H54 (cell line): ENCODE data around the gene TMEM242.
"Not testable (repeated sequence)": the region's sequence is repeated elsewhere in the genome, so short reads cannot be mapped to it uniquely, and the experiment has no call there.

ENCODE experiments used
- DNase-seq: peaks from one replicate; pipeline ENCODE4 v3.0.0; 2011; ENCODE audit warnings: low spot score, mixed read lengths; ENCODE audit not compliant: insufficient read length
- FAIRE-seq: peaks from 3 replicates; lab custom pipeline; 2011; peaks lifted over from hg19 to GRCh38; lab: Jason Lieb, UNC
- POLR2A ChIP-seq: IDR thresholded peaks from 2 replicates; pipeline ENCODE4 v1.6.1; 2011; ENCODE audit warnings: low read depth, mild to moderate bottlenecking, low read length

Gene TMEM242

DNA sequence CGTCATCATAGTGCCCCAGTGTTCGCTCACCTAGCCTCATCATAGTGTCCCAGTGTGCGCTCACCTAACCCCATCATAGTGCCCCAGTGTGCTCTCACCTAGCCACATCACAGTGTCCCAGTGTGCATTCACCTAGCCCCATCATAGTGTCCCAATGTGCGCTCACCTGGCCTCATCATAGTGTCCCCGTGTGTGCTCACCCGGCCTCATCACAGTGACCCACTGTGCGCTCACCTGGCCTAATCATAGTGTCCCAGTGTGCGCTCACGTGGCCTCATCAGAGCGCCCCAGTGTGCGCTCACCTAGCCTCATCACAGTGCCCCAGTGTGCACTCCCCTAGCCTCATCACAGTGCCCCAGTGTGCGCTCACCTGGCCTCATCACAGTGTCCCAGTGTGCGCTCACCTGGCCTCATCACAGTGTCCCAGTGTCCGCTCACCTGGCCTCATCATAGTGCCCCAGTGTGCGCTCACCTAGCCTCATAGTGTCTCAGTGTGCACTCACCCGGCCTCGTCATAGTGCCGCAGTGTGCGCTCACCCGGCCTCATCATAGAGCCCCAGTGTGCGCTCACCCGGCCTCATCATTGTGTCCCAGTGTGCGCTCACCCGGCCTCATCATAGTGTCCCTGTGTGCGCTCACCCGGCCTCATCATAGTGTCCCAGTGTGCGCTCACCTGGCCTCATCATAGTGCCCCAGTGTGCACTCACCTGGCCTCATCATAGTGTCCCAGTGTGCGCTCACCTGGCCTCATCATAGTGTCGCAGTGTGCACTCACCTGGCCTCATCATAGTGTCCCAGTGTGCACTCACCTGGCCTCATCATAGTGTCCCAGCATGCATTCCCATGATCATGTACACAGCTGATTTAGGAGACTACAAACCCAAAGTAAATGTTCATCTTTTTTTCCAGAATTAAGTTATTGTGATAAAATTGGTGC lies 9.5 kb downstream of the TMEM242 start:
- DNase-seq (no peak), FAIRE-seq (no peak)
- no peak for TF ChIP-seq POLR2A

DNA sequence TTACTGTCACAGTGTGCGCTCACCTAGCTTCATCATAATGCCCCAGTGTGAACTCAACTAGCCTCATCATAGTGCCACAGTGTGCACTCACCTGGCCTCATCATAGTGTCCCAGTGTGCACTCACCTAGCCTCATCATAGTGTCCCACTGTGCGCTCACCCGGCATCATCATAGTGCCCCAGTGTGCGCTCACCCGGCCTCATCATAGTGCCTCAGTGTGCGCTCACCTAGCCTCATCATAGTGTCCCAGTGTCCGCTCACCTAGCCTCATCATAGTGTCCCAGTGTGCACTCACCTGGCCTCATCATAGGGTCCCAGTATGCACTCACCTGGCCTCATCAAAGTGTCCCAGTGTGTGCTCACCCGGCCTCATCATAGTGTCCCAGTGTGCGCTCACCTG lies 10.6 kb downstream of the TMEM242 start:
- no peak for TF ChIP-seq POLR2A
- FAIRE-seq (no peak), DNase-seq (no peak)

DNA sequence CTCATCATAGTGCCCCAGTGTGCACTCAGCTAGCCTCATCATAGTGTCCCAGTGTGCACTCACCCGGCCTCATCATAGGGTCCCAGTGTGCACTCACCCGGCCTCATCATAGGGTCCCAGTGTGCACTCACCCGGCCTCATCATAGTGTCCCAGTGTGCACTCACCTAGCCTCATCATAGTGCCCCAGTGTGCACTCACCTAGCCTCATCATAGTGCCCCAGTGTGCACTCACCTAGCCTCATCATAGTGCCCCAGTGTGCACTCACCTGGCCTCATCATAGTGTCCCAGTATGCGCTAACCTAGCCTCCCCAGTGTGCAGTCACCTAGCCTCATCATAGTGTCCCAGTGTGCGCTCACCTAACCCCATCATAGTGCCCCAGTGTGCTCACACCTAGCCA lies 12.6 kb downstream of the TMEM242 start:
- not testable (repeated sequence) for FAIRE-seq, DNase-seq

DNA sequence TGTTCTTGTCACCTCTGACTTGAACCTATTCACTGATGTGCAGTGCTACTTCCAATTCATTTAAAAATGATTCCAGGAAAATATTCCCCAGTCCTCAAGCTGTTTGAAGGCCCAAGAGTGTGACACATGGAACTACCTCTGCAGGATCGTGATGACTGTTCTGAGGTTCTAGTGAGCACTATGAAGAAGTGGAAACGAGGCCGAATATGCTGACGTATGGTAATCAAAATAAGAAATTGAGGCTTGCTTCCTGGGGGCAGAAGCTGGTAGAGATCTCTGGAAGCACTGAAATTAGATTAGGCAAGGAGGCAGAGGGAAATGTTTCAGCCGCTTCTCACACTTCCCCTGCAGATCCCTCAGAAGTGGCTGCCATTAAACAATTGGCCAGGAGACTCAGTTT lies 15.7 kb downstream of the TMEM242 start:
- DNase-seq (no peak), FAIRE-seq (no peak)
- TF ChIP-seq POLR2A = no peak

DNA sequence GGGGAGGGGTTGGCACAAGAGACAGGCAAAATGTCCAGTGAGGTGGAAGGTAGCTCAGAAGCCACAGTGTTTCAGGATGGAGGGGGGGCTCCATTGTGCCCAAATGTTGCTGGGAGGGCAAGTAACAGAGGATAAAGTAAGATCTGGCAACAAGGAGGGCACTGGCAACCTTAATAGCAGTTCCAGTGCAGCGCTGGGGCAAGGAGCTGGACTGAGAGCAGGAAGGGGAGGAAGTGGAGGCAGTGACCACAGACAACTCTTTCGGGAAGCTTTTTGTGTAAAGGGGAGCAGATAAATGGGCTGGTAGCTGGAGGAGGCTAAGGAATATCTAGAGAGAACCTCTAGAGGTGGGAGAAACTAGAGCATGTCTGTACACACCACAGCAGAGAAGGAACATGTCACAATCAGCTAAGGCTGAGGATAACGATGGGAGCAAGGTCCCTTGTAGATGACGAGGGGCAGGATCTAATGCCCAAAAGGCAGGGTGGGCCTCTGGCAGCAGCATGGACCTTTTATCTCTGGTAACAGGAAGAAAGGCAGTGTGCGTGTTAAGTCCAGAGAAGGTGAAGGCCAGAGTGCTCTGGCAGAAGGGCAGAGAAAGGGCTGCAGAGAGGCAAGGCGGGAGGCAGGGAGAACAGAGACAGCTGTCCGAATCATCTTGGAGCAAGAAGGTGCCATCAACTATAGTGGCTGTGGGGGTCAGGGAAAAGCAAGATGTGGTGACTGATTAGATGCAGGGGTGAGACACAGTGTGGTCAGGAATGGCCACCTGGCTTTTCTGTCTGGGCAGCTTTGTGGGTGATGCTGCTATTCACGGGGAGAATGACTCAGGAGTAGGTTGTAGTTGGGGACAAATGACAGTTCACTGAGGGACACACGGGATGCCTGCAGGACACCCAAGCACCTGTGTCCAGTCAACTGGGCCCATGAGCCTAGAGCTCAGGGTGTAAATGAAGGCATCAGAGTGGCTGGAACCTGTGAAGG lies 17.4 kb downstream of the TMEM242 start:
- TF ChIP-seq POLR2A = no peak
- FAIRE-seq = no peak
- no peak for DNase-seq

DNA sequence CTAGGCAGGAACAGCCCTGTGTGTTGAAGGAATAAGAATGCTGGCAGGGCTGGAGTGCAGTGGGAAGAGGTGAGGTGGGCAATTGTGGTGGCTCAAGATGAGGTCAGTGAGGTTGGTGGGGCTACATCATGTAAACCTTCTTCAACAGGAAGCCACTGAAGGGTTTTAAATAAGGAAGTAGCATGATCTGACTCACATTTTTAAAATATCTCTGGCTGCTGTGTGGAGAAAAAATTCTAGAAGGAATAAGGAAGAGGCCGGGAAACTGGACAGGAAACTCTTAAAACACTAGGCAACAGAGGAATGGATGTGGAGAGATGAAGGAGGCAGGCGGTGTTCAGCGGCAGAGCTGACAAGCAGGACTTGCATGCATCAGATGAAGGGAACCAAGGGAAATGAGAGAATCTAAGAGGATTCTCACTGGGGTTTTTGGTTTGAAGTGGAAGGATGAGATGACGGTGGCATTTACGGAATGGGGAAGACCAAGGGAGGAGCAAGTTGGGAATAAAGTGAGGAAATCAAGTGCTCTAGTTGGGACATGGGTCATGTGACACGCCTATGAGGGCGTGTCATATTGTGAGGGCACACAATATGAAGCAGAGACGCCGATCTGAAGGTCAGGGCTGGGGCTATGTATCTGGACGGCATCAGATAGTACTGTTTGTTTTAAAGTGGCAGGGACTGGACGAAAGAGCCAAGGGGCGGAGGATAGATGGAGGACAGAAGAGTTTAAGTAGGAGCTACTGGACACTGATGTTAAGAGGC lies 18.2 kb downstream of the TMEM242 start:
- FAIRE-seq = no peak
- no peak for DNase-seq
- TF ChIP-seq POLR2A = no peak

DNA sequence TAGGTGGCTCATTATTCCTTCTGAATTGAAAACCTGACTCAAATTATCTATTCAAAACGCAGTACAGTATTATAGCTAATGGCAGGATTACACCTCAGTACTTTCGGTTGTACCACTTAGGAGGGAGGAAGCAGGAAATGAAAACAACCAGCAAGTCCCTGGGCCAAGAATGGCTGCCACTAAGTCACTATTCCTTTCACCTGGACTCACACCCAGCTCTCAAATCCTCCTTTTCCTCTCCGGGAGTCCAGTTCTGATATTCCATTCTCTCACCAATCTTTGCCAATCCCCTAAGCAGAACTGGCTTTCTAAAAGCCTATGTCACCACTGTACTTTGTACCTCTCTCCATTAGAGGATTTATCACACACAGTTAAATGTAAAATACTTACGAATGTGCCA lies 20.6 kb downstream of the TMEM242 start:
- DNase-seq = no peak

DNA sequence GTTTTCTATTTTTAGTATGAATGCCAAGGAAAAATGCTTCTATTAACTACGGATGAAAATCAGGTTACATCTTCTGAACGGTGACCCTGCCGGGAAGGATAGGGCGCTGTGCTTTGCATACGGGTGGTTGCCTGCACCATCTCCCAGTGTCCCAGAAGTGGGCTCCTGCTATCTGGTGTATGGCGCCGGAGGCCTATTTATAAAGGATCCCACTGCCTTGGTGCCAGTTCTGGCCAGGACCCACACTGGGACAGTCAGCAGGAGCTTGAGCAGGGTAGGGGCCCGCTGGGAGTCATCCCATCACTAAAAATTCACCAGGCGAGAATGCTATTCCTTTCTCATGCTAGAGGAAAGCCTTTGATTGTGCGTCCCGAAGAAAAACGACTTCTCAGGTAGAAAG lies 22.9 kb downstream of the TMEM242 start:
- no peak for TF ChIP-seq POLR2A
- DNase-seq = no peak
- FAIRE-seq = no peak

More for the DNA sequence above, 20.6 kb downstream of the TMEM242 start:
- no peak for FAIRE-seq
- no peak for TF ChIP-seq POLR2A

DNA sequence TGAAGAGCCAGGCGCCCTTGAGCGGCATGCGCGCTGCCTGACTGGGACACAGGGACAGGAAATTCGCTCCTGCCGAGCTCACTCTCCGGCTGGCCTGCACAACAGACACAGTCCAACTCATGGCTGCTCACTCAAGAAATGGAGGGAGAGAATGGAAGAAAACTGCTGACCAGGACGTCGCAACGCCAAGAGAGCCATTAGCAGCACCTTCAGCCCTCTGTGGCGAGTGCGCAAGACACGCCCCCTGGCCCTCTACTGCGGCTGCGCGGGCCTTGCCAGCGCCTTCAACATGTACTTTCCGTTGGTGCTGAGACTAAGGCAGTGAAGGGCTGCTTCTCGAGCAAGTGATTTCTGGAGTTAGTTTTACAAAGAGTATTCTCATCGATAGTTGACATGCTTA lies 23.3 kb downstream of the TMEM242 start:
- TF ChIP-seq POLR2A = no peak
- DNase-seq = no peak
- no peak for FAIRE-seq

DNA sequence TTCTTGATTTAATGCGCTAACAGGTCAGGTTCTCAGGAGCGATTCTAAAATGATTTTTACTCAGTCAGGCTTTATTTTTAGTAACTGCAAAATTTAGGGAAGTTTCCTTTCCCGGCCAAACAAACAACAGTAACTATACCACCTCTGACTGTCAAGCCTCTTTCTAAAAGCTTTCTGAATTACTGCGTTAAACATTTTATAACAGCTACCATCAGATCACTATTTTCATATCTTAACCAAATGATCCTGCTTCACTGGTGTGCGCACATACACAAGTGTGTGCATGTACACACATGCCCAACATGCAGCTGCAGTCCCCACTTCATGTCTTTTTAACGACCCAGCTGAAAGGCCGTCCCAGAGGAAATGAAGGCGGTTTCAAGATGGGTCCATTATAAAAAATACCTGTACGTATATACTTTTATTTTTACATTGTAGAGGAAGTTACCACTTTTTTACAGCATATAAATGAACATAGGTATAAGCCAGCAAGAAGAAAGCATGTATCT lies 25.0 kb downstream of the TMEM242 start:
- DNase-seq (no peak), FAIRE-seq (no peak)
- no peak for TF ChIP-seq POLR2A

DNA sequence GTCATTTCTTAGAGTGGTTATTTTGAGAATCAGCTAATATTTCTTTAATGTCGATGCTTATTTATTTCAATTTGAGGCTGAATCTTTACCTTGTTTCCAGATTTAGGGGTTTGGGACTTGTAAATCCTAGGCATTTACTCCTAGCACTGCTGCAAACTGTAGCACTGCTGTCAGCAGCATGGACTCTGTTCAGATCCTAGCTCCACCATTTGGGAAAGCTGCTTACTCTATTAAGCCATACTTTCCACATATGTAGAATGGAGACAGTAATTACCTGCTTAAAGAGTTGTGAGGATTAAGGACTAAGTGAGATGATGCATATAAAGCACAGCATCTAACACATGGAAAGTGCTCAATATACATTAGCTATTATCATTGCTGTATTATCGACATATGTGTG lies 28.7 kb downstream of the TMEM242 start:
- no peak for FAIRE-seq
- TF ChIP-seq POLR2A = no peak
- no peak for DNase-seq

DNA sequence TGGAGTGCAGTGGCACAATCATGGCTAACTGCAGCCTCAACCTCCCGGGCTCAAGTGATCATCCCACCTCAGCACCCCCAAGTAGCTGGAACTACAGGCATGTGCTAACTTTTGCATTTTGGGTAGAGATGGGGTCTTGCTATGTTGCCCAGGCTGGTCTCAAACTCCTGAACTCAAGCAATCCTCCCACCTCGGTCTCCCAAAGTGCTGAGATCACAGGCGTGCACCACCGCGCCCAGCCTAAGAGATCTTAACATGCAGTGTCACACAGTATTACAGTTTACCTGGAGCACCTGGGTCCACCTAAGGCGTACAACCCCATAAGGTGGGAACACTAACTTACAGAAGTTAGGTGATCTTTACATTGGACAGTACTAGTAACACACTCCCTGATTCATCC lies 29.5 kb downstream of the TMEM242 start:
- no peak for TF ChIP-seq POLR2A
- FAIRE-seq (no peak), DNase-seq (no peak)

DNA sequence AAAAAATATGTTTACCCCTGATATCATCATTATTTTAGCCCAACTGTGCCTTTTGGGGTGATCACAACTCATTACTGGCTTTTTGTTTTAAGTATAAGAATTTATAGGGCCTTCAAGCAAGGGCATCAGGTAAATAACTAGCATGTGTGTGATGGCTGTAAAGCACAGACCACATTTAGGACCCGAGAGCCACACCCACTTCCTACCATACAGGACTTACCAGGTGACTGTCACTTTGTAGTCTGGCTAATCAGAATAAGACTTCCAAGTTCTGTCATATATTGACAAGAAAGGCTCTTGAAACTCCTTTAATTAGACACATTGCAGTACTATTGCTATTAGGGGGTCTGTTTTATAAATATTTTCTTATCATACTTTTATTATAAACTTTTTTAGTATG lies 31.1 kb downstream of the TMEM242 start:
- no peak for TF ChIP-seq POLR2A
- DNase-seq (no peak), FAIRE-seq (no peak)

DNA sequence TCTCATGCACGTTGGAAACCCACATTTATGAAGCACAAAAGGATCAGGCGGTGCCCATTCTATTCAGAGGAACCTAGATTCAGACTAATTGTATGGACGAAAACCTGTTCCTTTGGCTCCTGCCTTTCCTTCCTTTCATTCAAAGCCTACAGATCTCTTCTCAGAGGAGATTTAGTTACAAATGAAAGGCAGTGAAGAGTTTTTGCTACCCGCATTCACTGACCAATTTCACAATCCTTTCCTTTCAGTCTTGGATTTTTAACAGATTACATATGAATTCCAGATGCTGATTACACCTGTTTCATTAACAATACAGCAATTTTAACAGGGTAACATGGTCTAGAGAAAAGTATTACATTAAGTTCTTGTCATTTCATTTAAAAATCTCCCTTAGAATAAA lies 32.0 kb downstream of the TMEM242 start:
- FAIRE-seq = no peak
- TF ChIP-seq POLR2A = no peak
- no peak for DNase-seq
